Loucy (cell line): Measurements from ENCODE around the gene CSF3R.

Experiments
- H2AFZ ChIP-seq: fragments of 200-600 bp; sonication (generic); 2 replicates; pipeline ENCODE4 v1.6.0; 2016; ENCODE audit warnings: antibody characterized with exemption, mild to moderate bottlenecking, low read length, moderate library complexity
- H3F3A ChIP-seq: fragments of 200-600 bp; 2 replicates; pipeline ENCODE4 v1.6.0; 2016; ENCODE audit warnings: antibody characterized with exemption, low read depth, mild to moderate bottlenecking
- H3K27me3 ChIP-seq: fragments of 200-600 bp; sonication (generic); 2 replicates; pipeline ENCODE4 v1.6.1; 2014; ENCODE audit warnings: low read length, mild to moderate bottlenecking; ENCODE audit not compliant: insufficient read depth, poor library complexity, severe bottlenecking
- H3K36me3 ChIP-seq: fragments of 200-600 bp; sonication (generic); 2 replicates; pipeline ENCODE4 v1.6.1; 2016; ENCODE audit warnings: low read length; ENCODE audit not compliant: insufficient read depth
- H3K4me1 ChIP-seq: fragments of 200-600 bp; sonication (generic); 2 replicates; pipeline ENCODE4 v1.5.1; 2014; ENCODE audit warnings: low read length, mild to moderate bottlenecking; ENCODE audit not compliant: insufficient read depth, poor library complexity, severe bottlenecking
- H3K4me2 ChIP-seq: fragments of 200-600 bp; sonication (generic); 2 replicates; pipeline ENCODE4 v1.6.0; 2014; ENCODE audit warnings: antibody characterized with exemption, low read length, low read depth, mild to moderate bottlenecking; ENCODE audit not compliant: poor library complexity, severe bottlenecking
- H3K4me3 ChIP-seq: fragments of 200-600 bp; sonication (generic); 2 replicates; pipeline ENCODE4 v1.5.1; 2014; ENCODE audit warnings: low read length, mild to moderate bottlenecking, mixed read lengths; ENCODE audit not compliant: poor library complexity, severe bottlenecking
- H3K79me2 ChIP-seq: fragments of 200-600 bp; sonication (generic); 2 replicates; pipeline ENCODE4 v1.6.1; 2014; ENCODE audit warnings: low read length; ENCODE audit not compliant: insufficient read depth
- H3K9ac ChIP-seq: fragments of 200-600 bp; sonication (generic); 2 replicates; pipeline ENCODE4 v1.6.0; 2014; ENCODE audit warnings: mild to moderate bottlenecking, low read depth, low read length, moderate library complexity; ENCODE audit not compliant: poor library complexity, severe bottlenecking
- H3K9me2 ChIP-seq: fragments of 200-600 bp; sonication (generic); replicated peaks from 2 replicates; pipeline ENCODE4 v1.6.1; 2016; ENCODE audit warnings: low read depth, low read length, mixed read lengths
- H3K9me3 ChIP-seq: fragments of 200-600 bp; sonication (generic); 2 replicates; pipeline ENCODE4 v1.6.1; 2014; ENCODE audit warnings: mild to moderate bottlenecking, antibody characterized with exemption, low read length, low read depth; ENCODE audit not compliant: insufficient read depth
- H4K20me1 ChIP-seq: fragments of 200-600 bp; sonication (generic); 2 replicates; pipeline ENCODE4 v1.6.0; 2014; ENCODE audit warnings: antibody characterized with exemption, low read length, mild to moderate bottlenecking; ENCODE audit not compliant: insufficient read depth, poor library complexity, severe bottlenecking
- CTCF ChIP-seq: fragments of 200-600 bp; sonication (generic); conservative IDR thresholded peaks from 2 replicates; pipeline ENCODE4 v1.5.1; 2014; ENCODE audit warnings: mild to moderate bottlenecking, antibody characterized with exemption, low read length
- EZH2phosphoT487 ChIP-seq: fragments of 200-600 bp; IDR thresholded peaks from 2 replicates; pipeline ENCODE4 v1.6.1; 2018; ENCODE audit warnings: antibody characterized with exemption, mild to moderate bottlenecking, moderate library complexity, borderline replicate concordance

Gene CSF3R

GRCh38 chr1:36442337-36442736 is 40.4 kb downstream of the CSF3R start:
- Histone ChIP-seq H3K27me3 (no peaks in the 10 kb centered on the region), H3K4me3 (no peak overlapping the region), H3K9me2 (no peaks in the 10 kb centered on the region), H3K4me2 (no peak overlapping the region), H3K9ac (no peak overlapping the region), H3F3A (no peaks in the 10 kb centered on the region), H3K36me3 (no peaks in the 10 kb centered on the region), H3K9me3 (no peaks in the 10 kb centered on the region), H2AFZ (no peak overlapping the region), H3K79me2 (no peaks in the 10 kb centered on the region), H4K20me1 (no peaks in the 10 kb centered on the region), H3K4me1 (peaks cover 6% of the 10 kb centered on the region)
- TF ChIP-seq CTCF (no peak), EZH2phosphoT487 (no peak)

- Histone ChIP-seq H3K9me2 (no peaks in the 10 kb centered on the region), H3K4me2 (no peak overlapping the region), H3K4me3 (no peak overlapping the region), H3K4me1 (no peaks in the 10 kb centered on the region), H3K9me3 (no peaks in the 10 kb centered on the region), H3K9ac (no peak overlapping the region), H3F3A (no peaks in the 10 kb centered on the region), H2AFZ (no peak overlapping the region), H3K27me3 (no peaks in the 10 kb centered on the region), H3K79me2 (no peaks in the 10 kb centered on the region), H3K36me3 (no peaks in the 10 kb centered on the region), H4K20me1 (no peaks in the 10 kb centered on the region)
- no peak for TF ChIP-seq EZH2phosphoT487
- TF ChIP-seq CTCF: no peak
Observed at GRCh38 chr1:36440646-36441045, 42.1 kb downstream of the CSF3R start.

- H3K79me2 ChIP-seq: no peaks in the 10 kb centered on the region
- H3K9me2 ChIP-seq: no peaks in the 10 kb centered on the region
- TF ChIP-seq CTCF: no peak
- TF ChIP-seq EZH2phosphoT487: no peak
- no peaks in the 10 kb centered on the region for H3K36me3 ChIP-seq
- H3K4me1 ChIP-seq: no peaks in the 10 kb centered on the region
- no peaks in the 10 kb centered on the region for H3F3A ChIP-seq
- no peak overlapping the region for H3K9ac ChIP-seq
- H4K20me1 ChIP-seq: no peaks in the 10 kb centered on the region
- no peak overlapping the region for H3K4me3 ChIP-seq
- H3K4me2 ChIP-seq: no peak overlapping the region
- H2AFZ ChIP-seq: no peak overlapping the region
- H3K27me3 ChIP-seq: no peaks in the 10 kb centered on the region
- H3K9me3 ChIP-seq: no peaks in the 10 kb centered on the region
Observed at GRCh38 chr1:36440044-36440443, 42.7 kb downstream of the CSF3R start.
